Measurements from ENCODE around the gene IRF4. TPM values are rescaled to one million over a fixed set of nuclear protein-coding genes. Genes with fewer than 3 reads are reported as not detected.

IRF4 gene
- total RNA-seq, 3 donors from 2014 or later = 9.1 to 25.2 (median 13.0) TPM

- TF ChIP-seq POLR2A (IDR thresholded peaks at IDR 0.05) = no peak
- no peak for TF ChIP-seq POLR2AphosphoS5 (IDR thresholded peaks at IDR 0.05)
- no peak for TF ChIP-seq CTCF (IDR thresholded peaks at IDR 0.05)
- Histone ChIP-seq H3K27me3 (peaks cover 0 to 4% of the 10 kb centered on the region in 2 donors), H3K9me3 (peaks cover 0 to 6% of the 10 kb centered on the region in 2 donors), H3K36me3 (no peaks in the 10 kb centered on the region), H3K27ac (no peak overlapping the region), H3K4me1 (no peaks in the 10 kb centered on the region), H3K4me3 (no peak overlapping the region)
- intact Hi-C loops (cut with DNase I; ENCODE audit: low total_unique reads) = no loop called here
- DNase-seq (ENCODE audit: low spot score in 2 of 2) = no peak
Observed at GRCh38 chr6:456887-457286, 65.3 kb downstream of the IRF4 start.

Other genes starting within 250 kb of the IRF4 start
- gene DUSP22, start 99.3 kb upstream of the IRF4 start, total RNA-seq = 10 to 100 TPM; 55.6 to 81.9 (median 59.0) TPM

All from breast epithelium (tissue), 4 donors.